Right hindlimb (tissue), 1 donor: ENCODE results near the gene TOB2.
A peak's percentile ranks its signal among the peaks of the same experiment; 100 is the strongest.

ENCODE experiments used
- DNase-seq: peaks from one replicate; pipeline ENCODE4 v3.0.0-alpha.2; 2018

The TOB2 gene, protein sequence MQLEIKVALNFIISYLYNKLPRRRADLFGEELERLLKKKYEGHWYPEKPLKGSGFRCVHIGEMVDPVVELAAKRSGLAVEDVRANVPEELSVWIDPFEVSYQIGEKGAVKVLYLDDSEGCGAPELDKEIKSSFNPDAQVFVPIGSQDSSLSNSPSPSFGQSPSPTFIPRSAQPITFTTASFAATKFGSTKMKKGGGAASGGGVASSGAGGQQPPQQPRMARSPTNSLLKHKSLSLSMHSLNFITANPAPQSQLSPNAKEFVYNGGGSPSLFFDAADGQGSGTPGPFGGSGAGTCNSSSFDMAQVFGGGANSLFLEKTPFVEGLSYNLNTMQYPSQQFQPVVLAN

GRCh38 chr22:41446639-41447434 lies at the start of gene TOB2:
Gene TOB2, minus strand, starts transcription at chr22:41446801. Its CDS starts 9,456 bp downstream, at chr22:41437345.
- peak; percentile 96 for DNase-seq

GRCh38 chr22:41491374-41492100 lies 44.9 kb upstream of the TOB2 start:
- peak; percentile 53 for DNase-seq

GRCh38 chr22:41488596-41489385 lies 42.2 kb upstream of the TOB2 start:
- no peak for DNase-seq

DNA sequence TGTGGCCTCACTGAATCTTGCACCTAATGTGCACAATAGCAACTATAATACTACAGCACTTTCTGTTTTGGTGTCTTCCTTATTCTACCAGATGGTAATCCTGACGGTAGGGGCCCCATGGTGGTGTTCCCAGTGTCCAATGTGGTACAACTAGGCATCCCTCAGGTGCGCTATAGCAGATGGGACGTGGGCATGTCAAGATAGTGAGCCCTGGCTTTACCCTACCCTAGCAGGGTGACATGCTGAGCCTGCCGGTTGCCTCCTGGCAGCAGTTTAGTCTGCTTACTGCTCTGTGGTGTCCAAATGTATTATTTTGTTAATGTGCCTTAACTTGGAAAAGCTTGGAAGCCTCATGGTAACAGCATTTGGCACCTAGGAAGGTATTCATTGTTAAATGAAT lies 41.5 kb upstream of the TOB2 start:
- DNase-seq, result no peak

- no peak for DNase-seq
Measured at GRCh38 chr22:41487037-41487935, 40.7 kb upstream of the TOB2 start.

- no peak for DNase-seq
Measured at GRCh38 chr22:41485033-41485432, 38.4 kb upstream of the TOB2 start.

- DNase-seq, result no peak
Measured at GRCh38 chr22:41482319-41482935, 35.8 kb upstream of the TOB2 start.

GRCh38 chr22:41481925-41482318 lies 35.3 kb upstream of the TOB2 start:
- no peak for DNase-seq

DNA sequence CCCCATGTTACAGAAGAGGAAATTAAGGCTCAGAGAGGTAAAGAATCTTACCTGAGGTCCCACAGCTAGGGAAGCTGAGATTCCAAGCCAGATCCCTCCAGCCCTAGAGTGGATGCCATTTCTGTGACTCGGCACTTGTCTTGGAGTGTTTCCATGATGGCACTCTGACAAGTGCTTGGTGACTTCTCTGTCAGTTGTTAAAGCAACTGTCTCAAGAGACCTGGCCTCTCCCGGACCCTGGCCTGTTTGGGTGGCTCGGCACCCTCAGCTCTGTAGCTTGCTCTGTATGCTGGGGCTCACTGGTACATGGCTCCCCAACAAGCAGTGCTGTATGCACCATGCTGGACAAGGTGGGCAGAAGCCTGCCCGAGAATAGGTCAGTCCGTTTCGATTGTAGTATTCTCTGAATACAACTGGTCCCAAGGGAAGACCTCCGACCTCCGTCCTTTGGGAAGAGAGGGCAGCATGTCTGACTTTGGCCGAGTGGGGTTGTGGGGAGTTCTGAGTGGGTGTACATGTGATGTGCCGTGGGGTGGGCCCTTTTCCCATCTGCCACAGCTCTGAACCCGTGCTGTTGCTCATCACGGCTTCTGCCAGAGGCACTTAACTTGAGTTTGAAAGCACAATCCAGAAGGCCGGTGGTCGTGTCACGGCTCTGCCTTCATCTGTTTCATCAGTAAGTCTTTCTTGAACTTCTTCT lies 34.7 kb upstream of the TOB2 start:
- DNase-seq, result no peak

DNA sequence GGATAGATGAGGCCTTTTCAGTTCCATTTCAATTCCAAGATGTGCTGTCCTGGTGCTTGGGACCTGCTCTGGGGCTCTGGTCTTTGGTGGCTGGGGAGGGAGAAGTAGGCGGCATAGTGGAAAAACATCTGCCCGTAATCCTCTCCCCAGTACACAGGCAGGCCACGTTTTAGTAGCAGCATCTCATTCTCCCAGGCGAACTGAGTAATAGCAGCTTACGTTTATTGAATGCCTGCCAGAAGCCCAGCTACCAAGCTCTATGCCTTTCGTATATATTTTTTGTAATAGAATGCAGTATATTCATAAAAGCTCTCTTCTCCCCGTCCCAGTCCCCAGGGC lies 33.8 kb upstream of the TOB2 start:
- DNase-seq, result peak; percentile 36

GRCh38 chr22:41479671-41480396 lies 33.2 kb upstream of the TOB2 start:
- DNase-seq, result peak; percentile 45

GRCh38 chr22:41478891-41479521 lies 32.4 kb upstream of the TOB2 start:
- no peak for DNase-seq

DNA sequence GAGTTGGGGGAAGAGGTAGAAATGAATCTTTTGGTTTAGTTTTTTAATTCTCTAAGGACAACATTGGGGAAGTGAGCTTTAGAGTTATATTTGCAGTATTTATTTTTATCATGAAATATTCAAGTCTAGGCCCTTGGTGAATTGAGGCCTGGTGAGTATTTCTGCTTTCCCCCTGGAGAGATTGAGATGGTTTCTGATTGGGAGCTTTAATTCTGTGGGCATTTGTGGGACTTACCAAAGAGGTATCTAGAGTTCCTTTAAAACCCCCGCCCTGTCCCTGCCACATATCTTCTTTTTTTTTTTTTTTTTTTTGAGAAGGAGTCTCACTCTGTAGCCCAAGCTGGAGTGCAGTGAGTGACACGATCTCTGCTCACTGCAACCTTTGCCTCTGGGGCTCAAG lies 31.9 kb upstream of the TOB2 start:
- DNase-seq, result no peak

DNA sequence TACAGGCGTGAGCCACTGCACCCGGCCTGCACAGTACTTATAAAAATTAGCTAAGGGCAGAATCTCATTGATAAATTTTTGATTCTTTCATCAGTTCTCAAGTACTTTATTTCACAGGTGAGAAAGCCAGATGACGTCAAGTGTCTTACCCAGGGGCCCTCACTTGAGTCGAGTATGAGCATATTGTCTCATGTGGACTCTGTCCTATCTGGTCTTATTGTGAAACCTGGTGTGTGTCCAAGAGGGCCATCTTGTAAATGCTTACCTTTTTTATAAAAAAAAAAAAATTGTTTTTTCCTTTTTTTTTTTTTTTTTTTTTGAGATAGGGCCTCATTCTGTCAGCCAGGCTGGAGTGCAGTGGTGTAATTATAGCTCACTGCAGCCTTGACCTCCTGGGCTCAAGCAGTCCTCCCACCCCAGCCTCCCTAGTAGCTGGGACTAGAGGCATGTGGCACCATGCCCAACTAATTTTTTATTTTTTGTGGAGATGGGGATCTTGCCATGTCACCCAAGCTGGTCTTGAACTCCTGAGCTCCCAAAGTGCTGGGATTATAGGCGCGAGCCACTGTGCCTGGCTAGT lies 28.4 kb upstream of the TOB2 start:
- no peak for DNase-seq

DNA sequence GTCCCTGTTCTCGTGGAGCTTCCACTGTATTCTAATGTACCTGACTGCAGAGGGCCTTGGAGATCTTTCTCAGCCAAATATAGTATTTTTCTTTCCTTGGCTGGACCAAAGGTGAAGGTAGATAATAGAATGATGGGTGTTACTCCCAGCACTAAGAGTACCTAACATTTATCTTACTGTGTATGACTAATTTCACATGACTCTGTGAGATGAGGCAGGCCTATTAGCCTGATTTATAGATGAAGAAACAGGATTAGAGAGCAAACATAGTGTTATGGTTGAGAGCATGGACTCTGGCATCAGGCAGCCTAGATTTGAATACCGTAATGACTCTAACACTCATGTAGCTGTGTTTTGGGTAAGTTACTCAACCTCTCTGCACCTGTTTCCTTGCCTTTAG lies 25.0 kb upstream of the TOB2 start:
- DNase-seq, result no peak

- no peak for DNase-seq
Measured at GRCh38 chr22:41470886-41471285, 24.3 kb upstream of the TOB2 start.

GRCh38 chr22:41469218-41469851 lies 22.7 kb upstream of the TOB2 start:
- no peak for DNase-seq

- peak; percentile 98 for DNase-seq
Measured at GRCh38 chr22:41468381-41469217, 22.0 kb upstream of the TOB2 start, which contains the start of the genes ACO2 and PHF5A. Gene ACO2, plus strand, starts transcription at chr22:41469117. Its CDS starts 30 bp downstream, at chr22:41469147. Gene PHF5A, minus strand, starts transcription at chr22:41468692. Its CDS starts 39 bp downstream, at chr22:41468653.
